Mesenchymal stem cell (in vitro differentiated cells and primary cell): ENCODE data around the gene CCNL1.

Experiments
- DNase-seq: peaks from one replicate; pipeline ENCODE4 v3.0.0-alpha.2; 2013
- H2AFZ ChIP-seq: one replicate; pipeline ENCODE4 v1.6.1; 2013; ENCODE audit warnings: low read depth, mild to moderate bottlenecking, control low read depth, inconsistent platforms, low read length, moderate library complexity
- H2AK5ac ChIP-seq: 2 replicates; pipeline ENCODE4 v1.6.1; 2013; ENCODE audit warnings: low read length, moderate library complexity, mild to moderate bottlenecking, inconsistent platforms; ENCODE audit not compliant: severe bottlenecking
- H2BK120ac ChIP-seq: one replicate; pipeline ENCODE4 v1.6.1; 2013; ENCODE audit warnings: low read depth, mild to moderate bottlenecking, inconsistent platforms, low read length, moderate library complexity
- H2BK12ac ChIP-seq, 2 experiments: one replicate each; pipeline ENCODE4 v1.6.1; 2013; ENCODE audit warnings: inconsistent platforms in 2 of 2, low read length in 2 of 2, mild to moderate bottlenecking in 2 of 2, moderate library complexity in 2 of 2, control low read depth in 1 of 2
- H2BK15ac ChIP-seq: one replicate; pipeline ENCODE4 v1.6.1; 2013; ENCODE audit warnings: mild to moderate bottlenecking, low read depth, inconsistent platforms; ENCODE audit not compliant: poor library complexity, severe bottlenecking
- H2BK5ac ChIP-seq: 2 replicates; pipeline ENCODE4 v1.6.1; 2013; ENCODE audit warnings: low read depth, mild to moderate bottlenecking, low read length, control low read depth, inconsistent platforms; ENCODE audit not compliant: poor library complexity, severe bottlenecking
- H3K14ac ChIP-seq, 2 experiments: one replicate each; pipeline ENCODE4 v1.6.1; 2013; ENCODE audit warnings: inconsistent platforms in 2 of 2, low read length in 2 of 2, control low read depth in 1 of 2, mild to moderate bottlenecking in 1 of 2, moderate library complexity in 1 of 2
- H3K18ac ChIP-seq, 2 experiments: one replicate each; pipeline ENCODE4 v1.6.1; 2013; ENCODE audit warnings: inconsistent platforms in 2 of 2, low read length in 2 of 2, control low read depth in 1 of 2, low read depth in 1 of 2, mild to moderate bottlenecking in 1 of 2
- H3K23ac ChIP-seq, 2 experiments: one replicate each; pipeline ENCODE4 v1.6.1; 2013; ENCODE audit warnings: inconsistent platforms in 2 of 2, low read length in 2 of 2, mild to moderate bottlenecking in 2 of 2, moderate library complexity in 2 of 2, control low read depth in 1 of 2
- H3K27ac ChIP-seq: 2 replicates; pipeline ENCODE4 v1.5.1; 2013; ENCODE audit warnings: mild to moderate bottlenecking, moderate library complexity, low read length, control low read depth, inconsistent platforms; ENCODE audit not compliant: poor library complexity, severe bottlenecking
- H3K27me3 ChIP-seq, 2 experiments: 2 replicates each; pipeline versions ENCODE4 v1.6.1 to v1.7.0; 2013; ENCODE audit warnings: low read length in 2 of 2, mild to moderate bottlenecking in 2 of 2, moderate library complexity in 2 of 2, control low read depth in 1 of 2, inconsistent platforms in 1 of 2; ENCODE audit not compliant: control insufficient read depth in 1 of 2, insufficient read depth in 1 of 2
- H3K36me3 ChIP-seq, 2 experiments: 2 replicates each; pipeline versions ENCODE4 v1.6.1 to v1.7.0; 2013; ENCODE audit warnings: low read length in 2 of 2, control low read depth in 1 of 2, inconsistent platforms in 1 of 2, low read depth in 1 of 2, mild to moderate bottlenecking in 1 of 2; ENCODE audit not compliant: insufficient read depth in 2 of 2, control insufficient read depth in 1 of 2
- H3K4ac ChIP-seq, 2 experiments: one replicate each; pipeline ENCODE4 v1.6.1; 2013; ENCODE audit warnings: inconsistent platforms in 2 of 2, low read length in 2 of 2, mild to moderate bottlenecking in 2 of 2, moderate library complexity in 2 of 2, control low read depth in 1 of 2, low read depth in 1 of 2
- H3K4me1 ChIP-seq: 2 replicates; pipeline ENCODE4 v1.6.1; 2013; ENCODE audit warnings: low read depth, low read length, control low read depth; ENCODE audit not compliant: control insufficient read depth, insufficient read depth
- H3K4me2 ChIP-seq: 2 replicates; pipeline ENCODE4 v1.6.1; 2013; ENCODE audit warnings: low read length, mild to moderate bottlenecking, inconsistent platforms; ENCODE audit not compliant: poor library complexity, severe bottlenecking
- H3K4me3 ChIP-seq, 2 experiments: 2 replicates each; pipeline versions ENCODE4 v1.5.1 to v1.7.0; 2013; ENCODE audit warnings: low read length in 2 of 2, mild to moderate bottlenecking in 2 of 2, control low read depth in 1 of 2, low read depth in 1 of 2; ENCODE audit not compliant: insufficient read depth in 1 of 2
- H3K79me1 ChIP-seq: replicated peaks from 2 replicates; pipeline ENCODE4 v1.6.1; 2013; ENCODE audit warnings: mild to moderate bottlenecking, control low read depth, low read length, inconsistent platforms; ENCODE audit not compliant: poor library complexity, severe bottlenecking
- H3K9ac ChIP-seq: 2 replicates; pipeline ENCODE4 v1.7.0; 2013; ENCODE audit warnings: mild to moderate bottlenecking, low read length, moderate library complexity
- H3K9me3 ChIP-seq: 2 replicates; pipeline ENCODE4 v1.7.0; 2013; ENCODE audit warnings: mild to moderate bottlenecking, low read length; ENCODE audit not compliant: control insufficient read depth
- H4K8ac ChIP-seq: one replicate; pipeline ENCODE4 v1.6.1; 2013; ENCODE audit warnings: inconsistent platforms, mild to moderate bottlenecking, low read length, moderate library complexity
- H4K91ac ChIP-seq: one replicate; pipeline ENCODE4 v1.6.1; 2013; ENCODE audit warnings: mild to moderate bottlenecking, low read length, inconsistent platforms
- WGBS: methylation state at CpG from one replicate; pipeline ENCODE4 v1.1.7; 2013; ENCODE audit warnings: mixed read lengths; 5-methylcytosine and 5-hydroxymethylcytosine counted together

CCNL1 gene

DNA sequence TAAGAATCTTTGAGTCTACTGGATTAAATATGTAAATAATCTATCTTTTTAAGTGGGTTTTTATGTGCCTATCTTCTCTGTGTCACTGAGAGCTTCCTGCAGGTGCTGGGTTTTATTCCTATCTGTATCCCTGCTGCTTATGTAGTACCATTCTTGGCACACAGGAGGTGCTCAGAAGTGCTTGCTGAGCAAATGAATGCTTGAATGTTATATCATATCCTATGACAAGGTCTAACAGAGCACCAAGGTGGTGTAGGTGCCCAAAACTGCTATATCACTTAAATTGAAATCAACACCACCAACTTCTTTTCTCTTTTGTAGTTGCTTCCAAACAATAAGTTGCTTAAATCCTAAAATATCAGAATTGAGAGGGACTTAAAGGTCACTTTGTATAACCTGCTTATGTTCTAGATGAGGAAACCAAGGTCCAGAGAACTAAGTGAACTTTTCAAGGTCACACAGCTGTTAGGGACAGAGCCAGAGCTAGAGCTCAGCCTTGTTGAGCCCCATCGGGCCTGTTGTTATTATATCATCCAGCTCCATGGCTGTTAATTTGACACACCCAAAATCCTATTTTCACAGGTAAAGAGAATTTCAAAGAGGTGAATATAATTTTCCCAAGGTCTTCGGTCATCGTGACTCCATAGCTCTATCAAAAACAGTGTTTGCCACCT, 46.0 kb downstream of the CCNL1 start:
- WGBS = 100% methylated on average over 1 of the region's 3 CpGs
- Histone ChIP-seq H4K8ac (no peak overlapping the region), H3K4me3 (no peak overlapping the region), H3K9ac (no peak overlapping the region), H3K4me2 (no peak overlapping the region), H3K27me3 (no peaks in the 10 kb centered on the region), H2BK15ac (no peak overlapping the region), H3K4me1 (peaks cover 9% of the 10 kb centered on the region), H3K4ac (no peak overlapping the region), H3K27ac (no peak overlapping the region), H3K9me3 (no peaks in the 10 kb centered on the region), H3K79me1 (no peaks in the 10 kb centered on the region), H3K14ac (no peak overlapping the region), H3K36me3 (no peaks in the 10 kb centered on the region), H2BK12ac (no peak overlapping the region), H2BK120ac (no peak overlapping the region), H4K91ac (no peak overlapping the region), H3K23ac (no peak overlapping the region), H2AFZ (no peak overlapping the region), H2AK5ac (no peak overlapping the region), H2BK5ac (no peak overlapping the region), H3K18ac (no peak overlapping the region)
- no peak for DNase-seq

DNA sequence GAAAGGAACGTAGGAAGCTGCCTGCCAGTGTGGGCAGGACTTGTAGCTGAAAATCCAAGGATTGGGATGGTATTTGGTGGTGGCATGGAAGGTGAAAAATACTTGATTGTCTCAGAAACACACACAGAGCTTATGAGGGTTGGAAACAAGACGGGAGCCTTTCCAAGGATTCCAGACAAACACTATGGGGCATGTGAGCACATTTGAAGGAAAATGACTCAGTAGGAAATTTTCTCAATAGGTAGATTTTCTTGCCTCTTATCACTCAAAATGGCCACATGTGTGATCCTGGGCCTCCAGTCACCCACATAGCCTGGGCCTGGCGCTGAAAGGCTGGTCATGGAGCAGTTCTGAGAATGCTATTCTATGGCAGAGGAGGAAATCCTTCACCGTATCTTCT, 47.4 kb downstream of the CCNL1 start:
- no peak overlapping the region for H2BK12ac ChIP-seq
- H3K4ac ChIP-seq = no peak overlapping the region
- H2BK5ac ChIP-seq = no peak overlapping the region
- H2BK15ac ChIP-seq = no peak overlapping the region
- no peaks in the 10 kb centered on the region for H3K79me1 ChIP-seq
- H3K27me3 ChIP-seq = no peaks in the 10 kb centered on the region
- no peaks in the 10 kb centered on the region for H3K9me3 ChIP-seq
- 94% methylated on average over 3 of the region's 4 CpGs for WGBS
- no peak overlapping the region for H3K9ac ChIP-seq
- H4K91ac ChIP-seq = no peak overlapping the region
- H3K18ac ChIP-seq = no peak overlapping the region
- H2BK120ac ChIP-seq = no peak overlapping the region
- no peak overlapping the region for H3K14ac ChIP-seq
- no peak overlapping the region for H3K4me3 ChIP-seq
- no peak overlapping the region for H3K4me2 ChIP-seq
- no peak for DNase-seq
- peaks cover 9% of the 10 kb centered on the region for H3K4me1 ChIP-seq
- H3K36me3 ChIP-seq = no peaks in the 10 kb centered on the region
- no peak overlapping the region for H3K23ac ChIP-seq
- H2AFZ ChIP-seq = no peak overlapping the region
- H2AK5ac ChIP-seq = no peak overlapping the region
- no peak overlapping the region for H3K27ac ChIP-seq
- H4K8ac ChIP-seq = no peak overlapping the region

DNA sequence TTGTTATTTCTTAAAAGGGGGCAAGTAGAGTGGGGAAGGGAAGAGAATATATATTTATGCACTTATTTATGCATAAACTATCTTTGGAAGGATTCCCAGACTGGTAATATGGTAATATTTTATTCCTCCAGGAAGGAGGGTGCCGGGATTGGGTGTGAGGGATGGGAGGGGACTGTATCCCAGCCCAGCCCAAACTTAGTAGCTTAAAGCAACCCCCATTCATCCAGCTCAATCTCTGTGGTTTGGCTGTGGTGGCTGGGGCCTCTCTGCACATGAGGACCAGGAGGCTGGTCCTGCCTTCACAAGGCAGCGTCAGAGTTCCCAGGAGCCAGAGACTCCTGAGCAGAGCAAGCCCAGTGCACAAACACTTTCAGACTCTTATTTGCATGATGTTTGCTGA, 48.4 kb downstream of the CCNL1 start:
- Histone ChIP-seq H4K91ac (no peak overlapping the region), H3K4ac (no peak overlapping the region), H2BK15ac (no peak overlapping the region), H3K23ac (no peak overlapping the region), H4K8ac (peak overlapping the region; percentile 8), H3K4me2 (no peak overlapping the region), H3K27ac (no peak overlapping the region), H3K9ac (no peak overlapping the region), H2BK12ac (peak overlapping the region in 1 of 2 experiments; percentile 38), H3K36me3 (no peaks in the 10 kb centered on the region), H2AK5ac (no peak overlapping the region), H3K27me3 (no peaks in the 10 kb centered on the region), H2AFZ (no peak overlapping the region), H2BK5ac (no peak overlapping the region), H3K4me3 (no peak overlapping the region), H3K14ac (no peak overlapping the region), H3K18ac (peak overlapping the region in 1 of 2 experiments; percentile 18), H3K4me1 (peaks cover 9% of the 10 kb centered on the region), H2BK120ac (no peak overlapping the region), H3K9me3 (no peaks in the 10 kb centered on the region), H3K79me1 (no peaks in the 10 kb centered on the region)
- DNase-seq = no peak
- 38% methylated on average over 1 of the region's 2 CpGs for WGBS

DNA sequence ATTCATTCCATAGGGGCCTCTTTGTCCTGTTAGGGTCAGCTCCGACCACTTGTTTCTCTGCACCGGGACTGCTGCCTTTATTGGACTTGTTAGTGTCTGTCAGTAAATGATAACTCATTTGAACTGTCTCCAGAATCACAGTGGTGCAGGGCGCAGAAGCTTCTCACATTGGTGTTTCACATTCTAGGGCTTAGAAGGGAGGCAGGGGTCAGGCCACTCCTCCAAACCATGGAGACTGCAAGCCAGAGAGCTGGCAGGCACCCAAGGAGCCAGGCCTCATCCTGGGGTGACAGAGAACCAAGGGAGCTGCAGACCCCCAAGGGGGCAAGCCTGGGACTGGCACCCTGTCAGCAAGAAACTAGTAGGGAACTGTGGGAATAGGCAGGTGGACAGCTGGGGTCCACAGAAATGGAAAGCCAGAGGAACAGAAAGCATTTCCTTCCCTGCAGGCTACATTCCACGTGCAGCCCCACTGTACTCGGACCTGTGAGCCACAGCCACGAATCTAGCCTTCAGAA, 49.1 kb downstream of the CCNL1 start:
- H3K14ac ChIP-seq = no peak overlapping the region
- H3K18ac ChIP-seq = no peak overlapping the region
- no peak overlapping the region for H3K4me2 ChIP-seq
- peak overlapping the region; percentile 20 for H4K8ac ChIP-seq
- H2BK120ac ChIP-seq = no peak overlapping the region
- no peak overlapping the region for H2BK5ac ChIP-seq
- no peaks in the 10 kb centered on the region for H3K27me3 ChIP-seq
- H2AFZ ChIP-seq = no peak overlapping the region
- 59% methylated on average over 6 of the region's 6 CpGs for WGBS
- no peak overlapping the region for H3K9ac ChIP-seq
- peak overlapping the region; percentile 20 for H2BK15ac ChIP-seq
- H4K91ac ChIP-seq = no peak overlapping the region
- H3K9me3 ChIP-seq = no peaks in the 10 kb centered on the region
- no peak overlapping the region for H3K27ac ChIP-seq
- peak overlapping the region in 1 of 2 experiments; percentile 14 for H2BK12ac ChIP-seq
- no peak for DNase-seq
- peaks cover 7% of the 10 kb centered on the region for H3K4me1 ChIP-seq
- H3K4me3 ChIP-seq = no peak overlapping the region
- no peaks in the 10 kb centered on the region for H3K79me1 ChIP-seq
- H3K4ac ChIP-seq = peak overlapping the region in 1 of 2 experiments; percentile 11
- H3K36me3 ChIP-seq = no peaks in the 10 kb centered on the region
- H3K23ac ChIP-seq = no peak overlapping the region
- no peak overlapping the region for H2AK5ac ChIP-seq
